Activated CD8-positive, alpha-beta memory T cell treated with anti-CD3 and anti-CD28 coated beads, Interleukin-2, amount 50 U/mL, for 1 hour (primary cell): ENCODE data around the gene IL12RB2.

ENCODE experiments used
- DNase-seq: peaks from one replicate; pipeline ENCODE4 v3.0.0-alpha.2; 2020; ENCODE audit errors: extremely low read depth

IL12RB2 gene

DNA sequence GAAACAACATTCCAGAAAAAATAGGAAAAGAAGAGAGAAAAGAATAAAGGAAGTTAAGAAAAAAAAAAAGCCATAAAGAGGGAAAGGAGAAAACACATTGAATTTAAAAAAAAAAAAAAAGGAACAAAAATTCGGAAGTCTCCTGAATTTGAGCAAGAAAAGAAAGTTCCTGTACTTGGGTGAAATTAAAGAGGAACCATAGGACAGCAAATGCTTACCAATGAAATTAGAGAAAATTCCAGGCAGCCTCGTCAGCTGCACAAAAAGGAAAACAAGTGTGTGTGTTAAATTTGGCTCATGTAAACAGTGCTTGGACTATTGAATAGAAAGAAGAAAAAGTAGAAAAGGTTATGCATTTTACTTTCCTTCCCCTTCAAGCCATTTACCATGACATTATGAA lies 4.9 kb downstream of the IL12RB2 start:
- DNase-seq = no peak

DNA sequence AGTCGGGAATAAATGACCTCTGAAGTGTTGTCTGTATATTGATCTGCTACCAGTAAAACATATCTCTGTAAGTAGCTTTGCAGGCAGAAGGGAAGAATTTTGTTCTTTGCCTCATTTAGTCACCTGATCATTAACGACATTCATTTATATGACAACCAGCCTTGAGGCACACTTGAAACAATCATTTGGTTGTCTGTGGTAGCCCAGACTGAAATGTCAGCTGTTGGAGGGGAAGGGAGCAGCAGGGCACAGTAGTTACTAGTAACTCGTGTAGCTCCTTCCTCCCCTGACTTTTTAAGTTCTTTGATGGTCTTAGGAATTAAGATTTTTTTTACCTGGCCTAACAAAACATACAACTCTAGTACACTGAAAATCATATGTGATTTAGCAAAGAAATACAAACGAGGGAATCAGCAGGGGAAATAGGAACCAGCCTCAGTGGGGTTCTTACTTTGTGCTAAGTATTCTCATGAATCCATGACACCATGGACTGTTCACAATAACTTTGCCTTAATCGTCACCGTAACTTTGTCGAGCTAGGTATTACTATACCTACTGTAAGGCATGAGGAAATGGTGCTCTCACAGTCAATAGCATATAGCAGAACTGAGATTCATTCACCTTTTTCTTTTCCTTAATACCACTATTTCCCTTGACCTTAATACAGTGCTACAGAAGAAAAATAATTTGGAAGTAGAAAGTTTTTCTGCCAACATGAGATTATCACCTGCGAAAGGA lies 6.4 kb downstream of the IL12RB2 start:
- no peak for DNase-seq

DNA sequence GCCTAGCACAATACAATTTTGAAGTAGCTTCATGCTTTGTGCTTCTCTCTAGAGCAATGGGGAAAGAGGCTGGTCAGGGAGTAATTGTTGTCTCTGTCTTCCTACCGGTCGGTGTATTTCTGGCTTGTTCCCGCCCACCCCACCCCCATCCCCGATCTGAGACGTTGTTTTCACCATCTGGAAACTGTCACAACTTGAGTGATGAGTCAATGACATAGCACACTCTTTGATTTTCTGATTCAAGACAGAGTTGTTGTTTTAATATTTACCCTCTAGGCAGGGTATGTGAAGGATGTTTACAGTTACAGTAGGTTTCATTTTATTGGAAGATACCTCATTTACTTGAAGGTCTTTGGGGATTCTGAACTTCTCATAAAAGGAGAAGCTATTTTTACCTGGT lies 7.0 kb downstream of the IL12RB2 start:
- no peak for DNase-seq

DNA sequence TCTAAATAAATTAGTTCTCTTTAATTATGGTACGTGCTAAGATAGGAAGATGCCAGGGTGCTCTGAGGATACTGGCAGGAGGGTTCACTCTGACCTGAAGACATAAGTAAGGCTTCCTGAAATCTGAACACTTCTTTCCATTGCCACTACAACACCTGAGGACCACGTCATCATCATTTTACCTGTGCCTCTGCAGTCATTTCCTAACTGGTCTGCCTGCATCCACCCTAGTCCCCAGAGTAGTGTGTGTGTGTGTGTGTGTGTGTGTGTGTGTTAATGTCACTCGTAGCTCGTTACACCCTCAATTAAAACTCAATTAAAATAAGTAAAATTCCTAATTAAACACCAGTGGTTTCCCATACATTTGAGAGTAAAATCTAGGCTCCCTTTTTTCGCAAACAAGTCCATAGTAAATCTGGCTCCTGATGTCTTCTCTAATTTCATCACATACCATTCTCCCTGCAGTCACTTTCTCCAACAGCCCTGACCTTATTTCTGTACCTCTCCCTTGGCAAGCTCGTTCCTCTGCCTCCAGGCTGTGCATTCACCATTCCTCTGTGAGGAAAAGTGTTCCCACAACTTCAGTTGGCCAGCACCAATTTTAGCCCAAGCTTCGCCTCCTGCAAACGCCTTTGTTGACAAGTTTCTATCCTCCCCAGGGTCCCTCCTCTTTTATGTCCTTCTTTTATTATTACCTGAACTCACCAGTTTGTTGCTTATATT lies 8.7 kb downstream of the IL12RB2 start:
- DNase-seq = no peak

DNA sequence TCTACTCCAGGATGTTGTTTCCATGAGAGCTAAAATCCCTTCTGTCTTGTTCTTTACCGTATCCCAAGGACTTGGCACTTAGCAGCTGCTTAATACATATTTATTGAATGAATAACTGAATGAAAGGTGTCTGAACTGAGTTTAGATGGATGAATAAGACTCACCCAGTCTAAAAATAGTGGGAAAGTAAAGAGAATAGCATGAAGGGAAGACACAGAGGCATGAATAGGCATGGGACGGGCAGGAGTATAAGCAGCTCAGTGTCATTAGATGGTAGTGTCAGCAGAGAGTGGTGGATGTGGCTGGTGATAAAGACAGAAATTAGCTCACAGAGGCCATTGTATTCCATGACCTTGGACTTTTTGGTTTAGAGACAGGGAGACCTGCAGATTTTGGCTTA lies 9.2 kb downstream of the IL12RB2 start:
- DNase-seq = no peak

DNA sequence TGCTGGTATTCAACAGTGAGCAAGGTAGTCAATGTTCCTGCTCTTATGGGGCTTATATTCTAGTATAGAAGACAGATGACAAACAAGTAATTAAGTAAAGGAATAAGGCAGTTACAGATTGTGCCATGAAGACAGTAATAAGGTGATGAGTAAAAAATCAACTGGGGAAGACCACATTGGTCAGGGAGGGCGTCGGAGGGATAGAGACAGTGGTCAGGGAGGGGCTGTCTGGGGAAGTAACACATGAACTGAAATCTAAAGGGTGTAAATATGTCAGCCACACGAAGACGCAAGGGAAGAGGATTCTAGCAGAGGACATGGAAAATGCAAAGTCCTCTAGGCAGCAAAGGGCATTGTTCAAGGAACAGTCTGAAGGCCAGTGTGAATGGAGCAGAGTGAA lies 10.1 kb downstream of the IL12RB2 start:
- no peak for DNase-seq

DNA sequence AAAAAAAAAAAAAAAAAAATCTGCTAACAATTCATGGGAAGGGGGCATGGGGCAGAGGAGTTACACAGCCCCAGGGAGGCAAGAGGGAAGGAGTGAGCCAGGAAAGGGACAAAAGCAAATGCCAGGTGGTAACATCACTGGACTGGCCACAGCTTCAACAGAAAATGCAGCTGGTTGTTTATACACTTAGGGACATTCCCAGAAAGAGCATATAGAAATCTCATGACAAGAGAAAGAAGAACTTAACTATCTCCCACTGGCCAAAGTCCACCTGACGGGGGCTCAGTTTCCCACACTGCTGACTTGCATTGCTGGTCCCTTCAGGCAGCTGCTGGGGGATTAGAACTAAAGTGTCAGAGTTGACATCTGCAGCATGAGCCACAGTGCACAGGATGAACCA lies 14.8 kb downstream of the IL12RB2 start:
- no peak for DNase-seq

DNA sequence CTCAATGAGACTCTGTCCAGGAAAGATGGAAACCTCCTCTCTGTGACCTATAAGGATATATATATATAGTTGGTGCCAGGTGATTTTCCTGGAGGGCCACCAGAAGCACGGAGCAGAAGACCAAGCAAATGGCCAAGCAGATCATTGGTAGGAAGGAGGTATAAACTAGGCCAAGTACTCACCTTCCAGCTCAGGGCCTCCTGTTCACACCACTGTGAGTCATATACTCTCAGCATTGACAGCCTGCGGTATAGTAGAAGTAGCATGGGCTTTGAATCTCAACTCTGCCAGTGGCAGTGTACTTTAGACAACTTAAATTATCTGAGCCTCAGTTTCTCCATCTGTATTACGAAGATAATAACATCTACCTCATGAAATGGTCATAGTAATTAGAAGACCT lies 15.4 kb downstream of the IL12RB2 start:
- no peak for DNase-seq

DNA sequence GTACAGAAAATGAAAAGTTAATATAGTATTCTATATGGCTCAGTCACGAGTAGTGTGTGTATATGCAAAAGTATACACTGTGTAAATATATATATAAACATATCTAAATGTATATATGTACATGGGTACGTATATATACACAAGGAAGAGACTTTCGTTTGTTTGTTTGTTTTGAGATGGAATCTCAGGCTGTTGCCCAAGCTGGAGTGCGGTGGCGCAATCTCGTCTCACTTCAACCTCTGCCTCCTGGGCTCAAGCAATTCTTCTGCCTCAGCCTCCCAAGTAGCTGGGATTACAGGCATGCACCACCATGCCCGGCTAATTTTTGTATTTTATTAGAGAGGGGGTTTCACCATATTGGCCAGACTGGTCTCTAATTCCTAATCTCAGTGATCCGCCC lies 16.4 kb downstream of the IL12RB2 start:
- DNase-seq = no peak

DNA sequence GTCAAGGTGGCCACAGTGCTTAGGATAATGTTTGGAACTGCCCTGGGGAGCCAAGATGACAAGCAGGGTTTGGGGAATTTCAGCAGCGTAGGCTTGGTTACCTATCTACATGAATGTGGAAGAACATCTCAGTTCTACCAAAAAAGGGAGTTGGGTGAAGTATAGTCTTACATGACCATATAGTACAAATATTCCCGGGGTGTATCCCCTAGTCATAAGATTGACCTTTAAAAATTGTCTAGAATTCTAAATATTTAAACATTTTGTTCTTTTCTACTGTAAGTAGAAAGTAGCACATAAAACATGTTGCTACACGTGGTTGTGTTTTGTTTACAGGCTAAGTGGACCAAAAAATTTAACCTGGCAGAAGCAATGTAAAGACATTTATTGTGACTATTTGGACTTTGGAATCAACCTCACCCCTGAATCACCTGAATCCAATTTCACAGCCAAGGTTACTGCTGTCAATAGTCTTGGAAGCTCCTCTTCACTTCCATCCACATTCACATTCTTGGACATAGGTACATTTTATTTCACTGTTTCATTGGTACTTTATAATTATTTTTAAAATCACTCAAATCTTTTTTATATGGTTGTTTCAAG lies 20.3 kb downstream of the IL12RB2 start:
- no peak for DNase-seq

DNA sequence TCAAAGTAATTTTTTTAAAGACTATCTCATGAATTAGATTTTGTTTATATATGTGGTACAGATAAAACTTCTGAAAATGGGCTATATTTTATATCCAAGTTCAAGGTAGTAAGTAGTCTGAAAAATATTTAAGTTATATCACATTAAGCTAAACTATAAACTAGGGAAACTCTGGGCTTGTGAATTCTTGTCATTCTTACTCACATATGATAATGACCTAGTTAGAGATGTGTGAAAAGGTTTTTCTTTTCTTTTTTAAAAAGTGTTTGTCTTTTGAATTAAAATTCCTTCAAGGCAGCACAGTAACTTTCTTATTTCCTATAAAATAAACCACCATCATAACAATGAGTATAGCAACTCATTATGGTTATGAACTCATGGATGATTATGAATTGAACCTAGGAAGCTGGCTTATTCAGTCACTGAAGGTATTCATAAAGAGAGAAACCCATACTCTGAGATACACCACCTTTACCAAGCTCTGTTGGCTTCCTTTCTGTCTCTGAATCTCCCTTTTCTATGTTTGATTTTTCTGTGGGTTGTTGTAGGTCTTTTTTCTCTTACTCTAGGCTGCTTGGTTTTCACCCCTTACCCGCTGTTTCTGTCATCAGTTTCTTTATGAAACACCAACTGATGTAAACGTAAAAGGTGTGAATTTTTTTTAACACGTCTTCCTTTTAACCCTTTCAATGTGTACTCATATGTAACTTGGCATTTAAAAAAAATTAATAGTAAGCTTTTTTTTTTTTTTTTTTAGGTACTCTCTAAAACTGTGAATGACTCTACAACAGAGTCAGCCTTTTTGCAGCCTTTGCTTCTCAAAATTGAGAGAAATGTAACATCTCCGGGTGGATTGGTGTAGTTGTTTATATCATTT lies 25.2 kb downstream of the IL12RB2 start:
- no peak for DNase-seq

DNA sequence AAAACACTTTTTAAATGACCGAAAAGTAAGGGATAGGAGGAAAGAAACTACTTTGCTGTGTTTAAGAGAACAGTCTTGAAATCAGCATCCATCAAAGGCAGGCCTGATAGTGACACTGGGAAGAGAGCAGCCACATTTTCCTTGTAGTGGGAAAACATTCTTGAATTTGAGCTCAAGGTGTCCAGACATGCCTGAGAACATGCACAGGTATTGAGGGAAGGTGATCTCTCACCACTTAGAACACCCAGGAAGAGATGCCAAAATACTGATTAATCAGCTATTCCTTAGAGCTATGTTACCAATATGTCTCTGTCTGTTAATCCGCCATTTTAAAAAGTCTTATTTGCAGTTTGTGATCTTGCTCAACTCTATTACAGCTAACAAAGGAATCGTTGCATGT lies 25.9 kb downstream of the IL12RB2 start:
- DNase-seq = no peak

DNA sequence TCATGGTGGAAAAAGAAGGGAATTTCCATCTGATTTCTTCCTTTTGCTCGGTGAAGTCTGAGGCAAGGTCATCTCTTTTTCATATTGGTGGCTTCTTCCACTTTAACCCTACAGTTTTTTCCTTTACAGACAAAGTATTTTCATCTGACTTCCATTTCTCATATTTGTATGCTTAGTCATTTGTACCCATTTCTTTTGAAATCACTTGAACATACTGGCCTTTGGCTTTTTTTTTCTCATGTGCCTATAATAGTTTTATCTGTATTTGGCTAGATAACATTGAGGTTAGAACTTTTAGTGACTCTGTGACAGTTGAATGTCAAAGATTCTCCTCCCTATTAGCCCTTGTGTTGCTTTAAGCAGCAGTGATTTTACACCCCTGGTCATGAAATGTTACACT lies 27.7 kb downstream of the IL12RB2 start:
- DNase-seq = no peak

DNA sequence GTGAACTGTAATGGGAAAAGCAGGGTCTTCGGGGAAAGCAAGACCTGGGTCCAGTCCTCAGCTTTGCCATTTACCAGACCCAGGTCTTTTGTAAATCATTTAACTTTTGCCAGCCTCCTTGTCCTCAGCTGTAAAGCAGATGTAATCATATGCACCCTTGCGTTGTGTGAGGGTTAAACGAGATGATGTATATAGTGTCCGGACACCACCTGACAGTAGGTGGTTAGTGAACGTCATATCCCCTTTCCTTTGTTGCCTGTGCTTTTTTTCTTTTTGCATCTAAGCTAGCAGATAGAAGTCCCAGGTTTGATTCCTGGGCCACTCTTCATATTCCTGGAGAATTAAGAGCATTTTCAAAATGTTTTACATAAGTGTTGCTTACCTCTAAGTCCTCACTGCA lies 28.5 kb downstream of the IL12RB2 start:
- no peak for DNase-seq

DNA sequence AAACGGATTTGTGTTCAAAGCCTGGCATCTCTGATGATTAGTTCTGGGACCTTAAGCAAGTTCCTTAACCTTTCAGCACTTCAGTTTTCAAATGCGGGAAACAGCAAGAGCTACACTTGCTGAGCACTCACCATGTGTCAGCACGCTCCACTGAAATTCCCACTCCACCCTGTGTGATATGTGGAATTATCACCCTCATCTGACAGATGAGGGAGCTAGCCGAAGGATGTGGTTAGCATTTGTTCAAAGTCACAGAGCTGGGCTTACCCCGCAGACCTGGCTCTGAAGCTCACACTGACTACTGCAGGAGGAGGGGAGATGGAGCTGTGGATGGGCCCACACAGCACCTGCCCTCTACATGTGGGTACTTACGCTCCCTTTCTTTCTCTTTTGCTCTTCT lies 29.1 kb downstream of the IL12RB2 start:
- DNase-seq = no peak

DNA sequence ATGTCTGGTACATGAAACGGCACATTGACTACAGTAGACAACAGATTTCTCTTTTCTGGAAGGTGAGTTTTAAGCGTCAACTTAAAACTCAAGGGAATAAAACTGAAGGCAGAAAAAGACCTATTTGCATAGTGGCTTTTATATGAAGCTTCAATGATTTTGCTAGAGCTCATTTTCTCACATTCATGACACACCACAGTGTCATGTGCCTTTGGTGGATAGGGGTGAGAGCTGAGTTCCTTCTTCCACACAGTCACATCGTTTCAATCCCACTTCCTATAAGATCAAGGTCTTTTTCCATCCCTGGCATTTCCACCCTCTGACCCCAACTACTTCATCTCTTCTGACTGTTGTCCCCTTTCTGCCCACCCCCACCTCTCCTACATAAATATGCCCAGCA lies 31.0 kb downstream of the IL12RB2 start:
- no peak for DNase-seq

DNA sequence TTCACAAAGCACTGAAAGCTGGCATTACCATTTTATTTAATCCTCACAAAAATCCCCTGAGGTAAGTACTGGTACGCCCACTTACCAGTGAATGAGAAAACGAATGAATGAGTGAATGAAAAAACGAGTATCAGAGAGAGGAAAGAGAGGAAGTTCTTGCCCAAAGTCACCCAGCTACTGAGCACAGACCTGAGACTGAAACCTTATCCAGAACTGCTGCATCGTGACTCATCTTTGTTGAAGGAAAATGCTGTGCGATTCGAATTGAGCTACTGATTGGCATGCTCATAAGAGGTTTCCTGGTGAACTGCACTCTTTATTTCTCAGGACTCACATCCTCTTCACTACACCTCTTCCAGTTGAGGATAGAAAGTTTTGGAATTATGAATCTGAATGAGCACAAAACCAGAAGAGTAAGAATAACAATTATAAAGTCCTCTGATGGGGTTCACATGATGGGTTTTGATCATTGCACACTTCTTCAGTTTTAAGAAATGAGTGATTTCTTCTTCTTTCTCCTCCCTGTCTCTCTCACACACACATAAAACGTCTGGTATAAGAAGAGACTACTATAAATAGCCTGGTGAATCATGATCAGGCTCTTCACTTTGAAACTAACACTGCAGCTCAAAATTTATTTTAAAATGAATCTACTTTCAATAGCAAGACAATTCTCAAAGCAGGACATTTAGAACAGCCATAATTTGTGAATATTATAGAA lies 32.1 kb downstream of the IL12RB2 start:
- no peak for DNase-seq

DNA sequence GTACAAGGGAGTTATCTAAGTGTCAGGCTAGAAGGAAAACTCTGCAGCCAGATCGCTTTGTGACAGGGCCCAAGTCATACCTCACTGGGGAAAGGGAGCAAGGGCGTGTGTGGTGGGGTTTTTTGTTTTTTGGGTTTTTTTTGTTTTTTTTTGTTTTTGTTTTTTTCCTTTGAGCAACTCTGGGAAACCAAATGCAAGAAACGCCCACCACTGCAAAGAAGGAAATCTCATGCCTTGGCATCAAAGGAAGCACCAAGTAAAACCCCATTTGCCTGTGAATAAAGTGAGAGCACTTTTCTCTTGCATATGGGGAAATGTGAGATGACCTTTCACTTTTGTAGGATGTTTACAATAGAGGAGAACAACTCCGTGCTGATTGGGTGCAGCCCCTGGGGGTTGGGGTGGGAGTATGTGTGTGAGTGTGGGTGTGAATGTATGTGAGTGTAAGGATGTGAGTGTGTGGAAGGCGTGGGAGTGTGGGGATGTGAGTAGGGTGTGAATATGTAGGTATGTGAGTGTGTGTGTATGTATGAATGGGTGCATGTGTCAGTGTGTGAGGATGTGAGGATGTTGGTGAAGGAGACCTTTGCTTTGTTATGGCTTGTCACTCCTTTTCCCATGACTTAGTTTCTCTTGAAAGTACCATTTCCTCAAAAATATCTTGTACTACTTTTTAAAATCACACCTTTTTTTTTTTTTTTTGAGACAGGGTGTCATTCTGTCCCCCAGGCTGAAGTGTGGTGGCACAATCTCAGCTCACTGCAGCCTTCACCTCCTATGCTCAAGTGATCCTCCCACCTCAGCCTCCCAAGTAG lies 34.6 kb downstream of the IL12RB2 start:
- DNase-seq = no peak

DNA sequence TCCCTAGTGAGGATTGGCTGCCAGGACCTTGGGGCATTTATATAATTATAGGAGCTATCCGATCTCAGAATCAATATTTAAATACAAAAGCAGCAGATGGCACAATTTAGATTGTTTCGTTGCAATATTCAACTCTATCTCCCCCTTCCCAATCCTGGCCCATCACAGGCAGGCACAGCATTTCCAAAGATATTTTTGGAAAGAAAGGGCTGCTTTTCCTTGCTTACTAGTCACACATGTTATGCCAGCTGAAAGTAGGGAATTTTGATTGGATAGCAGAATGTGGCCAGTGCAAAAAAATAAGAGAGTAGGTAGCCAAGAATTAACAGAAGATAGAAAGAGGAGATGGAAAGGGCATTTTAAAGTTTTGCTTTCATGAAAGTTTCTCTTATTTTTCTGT lies 37.9 kb downstream of the IL12RB2 start:
- DNase-seq = no peak

DNA sequence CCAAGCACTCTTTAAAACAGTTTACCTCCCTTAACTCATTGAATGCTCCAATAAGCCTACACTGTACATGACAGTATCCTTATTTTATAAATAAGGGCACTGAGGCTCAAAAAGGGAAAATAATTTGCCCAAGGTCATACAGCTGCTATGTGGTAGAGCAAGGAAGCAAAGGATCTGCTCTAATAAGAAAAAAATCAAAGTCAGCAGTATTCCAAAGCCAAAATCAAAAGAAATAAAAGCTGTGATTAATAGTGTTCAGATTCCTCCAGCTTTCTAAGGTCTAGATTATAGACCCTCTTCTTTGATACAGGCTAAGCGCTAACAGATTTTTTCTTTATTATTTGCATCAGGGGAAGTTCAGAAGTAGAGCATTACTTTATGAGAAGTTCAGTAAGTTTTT lies 39.3 kb downstream of the IL12RB2 start:
- DNase-seq = no peak
